HG03432 (cell line): ENCODE data around the gene VASP.
"Not testable (repeated sequence)": the region's sequence is repeated elsewhere in the genome, so short reads cannot be mapped to it uniquely, and the experiment has no call there.

Source experiments
- ATAC-seq: cut with Tn5 transposase; IDR thresholded peaks from one replicate; pipeline ENCODE4 v1.9.1; 2021; ENCODE audit warnings: mild to moderate bottlenecking, moderate library complexity; ENCODE audit not compliant: unreplicated experiment

VASP gene

GRCh38 chr19:45496349-45496953 is 10.8 kb upstream of the VASP start:
- peak; percentile 20 for ATAC-seq

DNA sequence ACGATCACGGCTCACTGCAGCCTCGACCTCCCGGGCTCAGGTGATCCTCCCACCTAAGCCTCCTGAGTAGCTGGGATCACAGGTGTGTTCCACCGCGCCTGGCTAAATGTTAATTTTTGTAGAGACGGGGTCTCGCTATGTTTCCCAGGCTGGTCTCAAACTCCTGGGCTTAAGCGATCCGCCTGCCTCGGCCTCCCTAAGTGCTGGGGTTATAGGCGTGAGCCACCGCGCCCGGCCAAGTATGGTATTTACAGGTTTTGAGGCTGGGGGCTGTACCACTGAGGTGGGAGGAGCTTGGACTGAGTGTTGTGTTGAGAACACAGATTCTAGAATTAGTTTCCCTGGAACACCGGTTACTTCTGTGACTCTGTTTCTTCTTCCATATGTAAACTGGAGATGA is 9.5 kb upstream of the VASP start:
- no peak for ATAC-seq

DNA sequence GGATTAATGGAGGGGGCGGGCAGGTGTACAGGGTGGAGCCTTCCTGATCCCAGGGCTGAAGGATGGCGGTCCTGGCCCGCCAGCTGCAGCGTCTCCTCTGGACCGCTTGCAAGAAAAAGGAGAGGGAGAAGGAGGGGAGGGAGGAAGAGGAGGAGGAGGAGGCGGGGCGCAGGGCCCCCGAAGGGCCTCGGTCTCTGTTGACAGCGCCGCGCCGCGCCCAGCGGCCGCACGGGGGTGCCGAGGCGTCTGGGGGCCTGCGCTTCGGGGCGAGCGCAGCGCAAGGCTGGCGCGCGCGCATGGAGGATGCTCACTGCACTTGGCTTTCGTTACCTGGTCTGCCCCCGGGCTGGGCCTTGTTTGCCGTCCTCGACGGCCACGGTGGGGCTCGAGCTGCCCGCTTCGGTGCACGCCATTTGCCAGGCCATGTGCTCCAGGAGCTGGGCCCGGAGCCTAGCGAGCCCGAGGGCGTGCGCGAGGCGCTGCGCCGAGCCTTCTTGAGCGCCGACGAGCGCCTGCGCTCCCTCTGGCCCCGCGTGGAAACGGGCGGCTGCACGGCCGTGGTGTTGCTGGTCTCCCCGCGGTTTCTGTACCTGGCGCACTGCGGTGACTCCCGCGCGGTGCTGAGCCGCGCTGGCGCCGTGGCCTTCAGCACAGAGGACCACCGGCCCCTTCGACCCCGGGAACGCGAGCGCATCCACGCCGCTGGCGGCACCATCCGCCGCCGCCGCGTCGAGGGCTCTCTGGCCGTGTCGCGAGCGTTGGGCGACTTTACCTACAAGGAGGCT is 8.7 kb upstream of the VASP start, which contains the start of gene PPM1N:
PPM1N (plus strand) TSS at position 33 of the 785 bp plus-strand sequence; CDS start at position 63, 30 bp downstream.
- ATAC-seq: no peak

- ATAC-seq: no peak
Measured at GRCh38 chr19:45499196-45500180, 7.8 kb upstream of the VASP start.

DNA sequence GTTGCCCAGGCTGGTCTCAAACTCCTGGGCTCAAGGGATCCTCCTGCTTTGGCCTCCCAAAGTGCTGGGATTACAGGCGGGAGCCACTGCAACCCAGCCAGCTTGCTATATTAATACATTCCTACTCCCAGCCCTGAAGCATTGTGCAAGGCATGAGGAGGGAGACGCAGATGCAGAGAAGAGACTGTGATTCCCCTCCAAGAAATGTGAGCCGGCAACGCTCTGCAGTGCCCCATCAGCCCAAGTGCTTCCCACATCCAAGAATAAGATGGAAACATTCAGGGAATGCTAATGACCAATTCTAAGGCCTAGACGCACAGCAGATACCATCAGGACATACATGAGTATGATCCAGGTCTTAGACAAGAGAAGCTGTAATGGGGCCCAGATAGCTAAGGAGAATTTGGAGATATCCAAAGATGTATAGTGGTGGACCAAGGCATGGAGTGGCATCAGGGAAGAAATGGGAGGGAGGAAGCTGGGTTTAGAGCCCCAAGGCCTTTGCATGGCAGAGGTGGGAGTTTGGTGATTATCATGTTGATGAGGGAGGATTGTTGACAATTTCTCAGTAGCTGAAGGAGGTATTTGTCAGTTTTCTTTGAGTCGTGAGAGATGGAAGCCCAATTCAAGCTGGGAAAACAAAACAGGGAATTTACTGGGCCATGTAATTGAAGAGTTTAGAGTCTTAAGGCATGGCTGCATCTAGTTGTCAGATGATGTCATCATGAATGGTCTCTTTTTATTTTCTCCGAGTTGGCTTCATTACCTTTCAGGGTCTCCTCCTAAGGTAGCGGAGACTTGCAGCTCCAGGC is 6.2 kb upstream of the VASP start:
- ATAC-seq: no peak

DNA sequence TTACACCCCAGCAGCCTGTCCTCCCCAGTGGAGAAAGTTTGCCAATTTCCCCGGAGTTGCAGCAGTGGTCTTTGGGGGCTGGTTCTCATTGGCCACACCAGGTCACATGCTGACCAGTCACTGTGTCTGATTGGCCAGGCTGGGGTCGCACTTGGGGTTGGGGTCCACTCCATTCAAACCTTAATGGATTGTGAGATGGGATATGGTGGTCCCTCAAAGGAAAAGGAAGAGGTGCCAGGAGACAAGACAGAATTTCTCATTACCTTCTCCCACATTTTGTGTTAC is 5.6 kb upstream of the VASP start:
- no peak for ATAC-seq

- ATAC-seq: no peak
Measured at GRCh38 chr19:45502111-45502510, 5.2 kb upstream of the VASP start.

- ATAC-seq: no peak
Measured at GRCh38 chr19:45503909-45504308, 3.4 kb upstream of the VASP start.

GRCh38 chr19:45505151-45505995 is 1.9 kb upstream of the VASP start:
- ATAC-seq: no peak

DNA sequence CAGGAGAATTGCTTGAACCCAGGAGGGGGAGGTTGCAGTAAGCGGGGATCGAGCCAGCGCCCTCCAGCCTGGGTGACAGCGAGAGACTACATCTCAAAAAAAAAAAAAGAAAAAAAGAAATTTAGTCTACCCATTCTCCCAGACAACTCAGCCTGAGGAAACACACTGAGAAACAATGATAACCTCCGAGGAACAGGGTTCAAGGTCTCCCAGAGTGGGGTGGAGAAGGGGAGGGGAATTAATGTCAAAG is 1.4 kb upstream of the VASP start:
- no peak for ATAC-seq

GRCh38 chr19:45506246-45506988 is 862 bp upstream of the VASP start:
- ATAC-seq: peak; percentile 64

DNA sequence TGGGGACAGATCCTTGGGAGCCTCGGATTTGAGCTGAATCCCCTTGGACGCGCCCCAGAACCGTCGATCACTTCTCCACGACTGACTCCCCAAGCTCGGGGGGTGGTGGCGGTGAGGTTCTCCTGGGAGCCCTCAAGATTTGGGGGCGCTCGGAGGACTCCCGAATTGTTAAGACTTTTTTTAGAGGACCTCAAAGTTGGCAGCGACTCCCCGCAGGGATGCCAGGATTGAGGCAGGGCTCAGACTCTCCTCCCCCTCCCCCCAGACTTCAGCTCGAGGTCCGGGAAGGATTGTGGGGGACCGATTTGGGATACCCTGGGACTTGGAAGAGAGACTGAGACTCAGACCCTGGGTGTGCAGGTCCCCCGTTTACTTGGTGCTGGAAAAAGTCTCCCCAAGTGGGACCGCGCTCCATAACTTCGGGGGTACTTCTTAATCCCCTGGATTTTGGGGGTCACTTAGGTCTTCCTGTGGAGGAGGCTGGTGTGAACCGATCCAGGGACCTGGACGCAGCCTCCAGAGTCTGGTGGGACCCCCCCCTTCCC is 665 bp downstream of the VASP start:
- no peak for ATAC-seq

- no peak for ATAC-seq
Measured at GRCh38 chr19:45508417-45508860, 1.2 kb downstream of the VASP start.

- no peak for ATAC-seq
Measured at GRCh38 chr19:45508861-45509691, 1.8 kb downstream of the VASP start.

- no peak for ATAC-seq
Measured at GRCh38 chr19:45509692-45510015, 2.4 kb downstream of the VASP start.

GRCh38 chr19:45510352-45510751 is 3.1 kb downstream of the VASP start:
- not testable (repeated sequence) for ATAC-seq

DNA sequence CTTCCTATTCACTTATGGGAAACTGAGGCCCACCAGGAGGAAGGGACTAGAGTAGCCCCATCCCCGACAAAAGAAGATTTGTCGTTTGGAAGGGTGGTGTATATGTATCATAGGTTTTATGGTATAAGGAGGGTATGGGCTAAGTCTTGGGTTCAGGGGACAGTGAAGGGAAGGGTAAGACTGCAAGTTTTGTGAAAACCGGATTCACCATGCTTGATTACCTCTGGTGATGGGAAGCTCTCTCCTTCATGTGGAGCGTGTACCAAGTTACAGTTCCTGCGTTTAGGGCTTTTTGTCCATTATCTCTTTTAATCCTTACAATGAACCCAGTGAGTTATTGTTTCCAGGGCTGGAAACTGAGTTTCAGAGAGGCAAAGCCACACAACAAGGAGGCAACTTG is 3.8 kb downstream of the VASP start:
- no peak for ATAC-seq

GRCh38 chr19:45512881-45513483 is 5.7 kb downstream of the VASP start:
- no peak for ATAC-seq
